Astrocyte (in vitro differentiated cells and primary cell): ENCODE results near the gene PRDX5. TPM values are rescaled to one million over a fixed set of nuclear protein-coding genes. Genes with fewer than 3 reads are reported as not detected.

Source experiments
- DNase-seq: peaks from one replicate; pipeline ENCODE4 v3.0.0-alpha.2; 2010; ENCODE audit warnings: low read depth
- FAIRE-seq: peaks from 2 replicates; lab custom pipeline; 2011; peaks lifted over from hg19 to GRCh38; lab: Jason Lieb, UNC
- H2AFZ ChIP-seq: 2 replicates; pipeline ENCODE4 v1.6.0; 2012; ENCODE audit warnings: low read depth, low read length, inconsistent platforms
- H3K27ac ChIP-seq: 2 replicates; pipeline ENCODE4 v1.5.1; 2011; ENCODE audit warnings: low read depth, low read length, inconsistent platforms
- H3K27me3 ChIP-seq: 2 replicates; pipeline ENCODE4 v1.6.0; 2011; ENCODE audit warnings: low read length, inconsistent platforms; ENCODE audit not compliant: insufficient read depth
- H3K36me3 ChIP-seq: 2 replicates; pipeline ENCODE4 v1.5.1; 2011; ENCODE audit warnings: low read length, inconsistent platforms; ENCODE audit not compliant: insufficient read depth
- H3K4me1 ChIP-seq: 2 replicates; pipeline ENCODE4 v1.5.1; 2011; ENCODE audit warnings: low read length, inconsistent platforms; ENCODE audit not compliant: insufficient read depth
- H3K4me2 ChIP-seq: 2 replicates; pipeline ENCODE4 v1.6.0; 2012; ENCODE audit warnings: low read length, inconsistent platforms
- H3K4me3 ChIP-seq: 2 replicates; pipeline ENCODE4 v1.5.1; 2011; ENCODE audit warnings: low read depth, mild to moderate bottlenecking, low read length, inconsistent platforms; ENCODE audit not compliant: insufficient read depth
- H3K79me2 ChIP-seq: 2 replicates; pipeline ENCODE4 v1.6.0; 2012; ENCODE audit warnings: mild to moderate bottlenecking, low read length, inconsistent platforms; ENCODE audit not compliant: insufficient read depth
- H3K9ac ChIP-seq: 2 replicates; pipeline ENCODE4 v1.6.0; 2012; ENCODE audit warnings: mild to moderate bottlenecking, low read length, inconsistent platforms
- H3K9me3 ChIP-seq: 2 replicates; pipeline ENCODE4 v1.5.1; 2012; ENCODE audit warnings: low read depth, mild to moderate bottlenecking, low read length, inconsistent platforms; ENCODE audit not compliant: insufficient read depth
- H4K20me1 ChIP-seq: 2 replicates; pipeline ENCODE4 v1.6.0; 2012; ENCODE audit warnings: low read length, inconsistent platforms; ENCODE audit not compliant: insufficient read depth
- H3K27ac Mint-ChIP-seq: one replicate; pipeline ENCODE4 v1.8.0; 2021; ENCODE audit warnings: mild to moderate bottlenecking, mixed read lengths; ENCODE audit not compliant: unreplicated experiment
- H3K27me3 Mint-ChIP-seq: one replicate; pipeline ENCODE4 v1.8.0; 2021; ENCODE audit warnings: low read depth, mixed read lengths; ENCODE audit not compliant: unreplicated experiment
- H3K36me3 Mint-ChIP-seq: one replicate; pipeline ENCODE4 v1.8.0; 2021; ENCODE audit warnings: low read depth, mixed read lengths; ENCODE audit not compliant: unreplicated experiment
- H3K4me1 Mint-ChIP-seq: one replicate; pipeline ENCODE4 v1.8.0; 2021; ENCODE audit warnings: low read depth, mixed read lengths; ENCODE audit not compliant: unreplicated experiment
- H3K4me3 Mint-ChIP-seq: one replicate; pipeline ENCODE4 v1.8.0; 2021; ENCODE audit warnings: mild to moderate bottlenecking, moderate library complexity, mixed read lengths; ENCODE audit not compliant: unreplicated experiment
- H3K9me3 Mint-ChIP-seq: one replicate; pipeline ENCODE4 v1.8.0; 2021; ENCODE audit warnings: mild to moderate bottlenecking, mixed read lengths; ENCODE audit not compliant: unreplicated experiment
- EZH2 ChIP-seq: IDR thresholded peaks from 2 replicates; pipeline ENCODE4 v1.6.1; 2012; ENCODE audit warnings: mild to moderate bottlenecking, low read length, inconsistent platforms; ENCODE audit not compliant: insufficient read depth
- total RNA-seq: library from RNA; stranded (reverse); gene quantifications from 2 replicates; pipeline ENCODE4 v1.2.1, GENCODE V29; 2021
- TF ChIP-seq, protein P1 (sequence below): IDR thresholded peaks from 2 replicates; pipeline ENCODE4 v1.5.1; 2011; ENCODE audit warnings: low read depth, mild to moderate bottlenecking, inconsistent platforms, low read length, moderate library complexity; ENCODE audit not compliant: insufficient read depth

Gene PRDX5
- total RNA-seq, 1 donor from 2014 or later, result 243 TPM

DNA sequence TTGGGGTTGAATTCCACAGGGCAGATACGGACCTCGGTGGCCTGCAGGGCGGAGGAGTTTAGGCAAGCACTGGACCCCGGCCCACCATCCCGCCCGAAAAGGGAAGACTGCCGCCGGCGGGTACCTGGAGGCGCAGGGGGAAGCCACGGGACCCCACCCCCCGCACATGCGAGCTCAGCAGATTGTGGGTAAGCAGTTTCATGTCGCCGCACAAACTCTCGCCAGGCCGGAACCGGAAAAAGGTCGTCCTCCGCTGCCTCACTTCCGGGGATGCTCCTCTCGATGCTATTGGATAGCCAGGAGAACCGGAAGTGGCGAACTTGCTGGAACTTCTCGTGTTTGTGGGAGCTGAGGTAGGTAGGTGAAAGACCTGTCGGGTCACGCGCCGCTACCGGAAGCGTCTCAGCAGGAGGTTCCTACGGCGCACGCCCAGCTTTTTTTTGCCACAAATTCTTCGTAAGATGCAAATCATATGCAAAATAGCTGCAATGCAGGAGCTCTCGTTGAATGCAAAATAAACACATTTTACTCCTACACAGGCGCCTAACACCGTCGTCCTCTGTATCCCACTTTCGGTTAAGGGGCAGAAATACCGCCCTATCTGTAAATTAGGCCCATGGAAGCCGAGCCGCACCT, 478 bp upstream of the PRDX5 start, which contains the start of gene TRMT112:
TSS of gene TRMT112 (minus strand) at position 235 of the 636 bp plus-strand sequence. CDS start at position 202, 33 bp downstream.
- peak within 1 kb of the TSS; percentile 95 for H3K27ac Mint-ChIP-seq
- Histone ChIP-seq H3K9me3 (no peaks in the 10 kb centered on the region), H3K9ac (peak within 1 kb of the TSS; percentile 91), H3K27me3 (no peaks in the 10 kb centered on the region), H3K36me3 (peaks cover 3% of the 10 kb centered on the region), H2AFZ (peak within 1 kb of the TSS; percentile 82), H3K4me2 (peak within 1 kb of the TSS; percentile 99), H3K79me2 (peaks cover 28% of the 10 kb centered on the region), H3K27ac (peak within 1 kb of the TSS; percentile 94), H4K20me1 (peaks cover 23% of the 10 kb centered on the region), H3K4me3 (peak within 1 kb of the TSS; percentile 84), H3K4me1 (peaks cover 7% of the 10 kb centered on the region)
- peaks cover 20% of the 10 kb centered on the region for H3K4me1 Mint-ChIP-seq
- H3K4me3 Mint-ChIP-seq, result peak within 1 kb of the TSS; percentile 96
- peaks cover 24% of the 10 kb centered on the region for H3K36me3 Mint-ChIP-seq
- no peak for TF ChIP-seq EZH2
- TF ChIP-seq, protein P1, sequence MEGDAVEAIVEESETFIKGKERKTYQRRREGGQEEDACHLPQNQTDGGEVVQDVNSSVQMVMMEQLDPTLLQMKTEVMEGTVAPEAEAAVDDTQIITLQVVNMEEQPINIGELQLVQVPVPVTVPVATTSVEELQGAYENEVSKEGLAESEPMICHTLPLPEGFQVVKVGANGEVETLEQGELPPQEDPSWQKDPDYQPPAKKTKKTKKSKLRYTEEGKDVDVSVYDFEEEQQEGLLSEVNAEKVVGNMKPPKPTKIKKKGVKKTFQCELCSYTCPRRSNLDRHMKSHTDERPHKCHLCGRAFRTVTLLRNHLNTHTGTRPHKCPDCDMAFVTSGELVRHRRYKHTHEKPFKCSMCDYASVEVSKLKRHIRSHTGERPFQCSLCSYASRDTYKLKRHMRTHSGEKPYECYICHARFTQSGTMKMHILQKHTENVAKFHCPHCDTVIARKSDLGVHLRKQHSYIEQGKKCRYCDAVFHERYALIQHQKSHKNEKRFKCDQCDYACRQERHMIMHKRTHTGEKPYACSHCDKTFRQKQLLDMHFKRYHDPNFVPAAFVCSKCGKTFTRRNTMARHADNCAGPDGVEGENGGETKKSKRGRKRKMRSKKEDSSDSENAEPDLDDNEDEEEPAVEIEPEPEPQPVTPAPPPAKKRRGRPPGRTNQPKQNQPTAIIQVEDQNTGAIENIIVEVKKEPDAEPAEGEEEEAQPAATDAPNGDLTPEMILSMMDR, result no peak
- FAIRE-seq (peak; percentile 98), DNase-seq (peak; percentile 98)
- H3K9me3 Mint-ChIP-seq, result no peaks in the 10 kb centered on the region
- no peaks in the 10 kb centered on the region for H3K27me3 Mint-ChIP-seq

DNA sequence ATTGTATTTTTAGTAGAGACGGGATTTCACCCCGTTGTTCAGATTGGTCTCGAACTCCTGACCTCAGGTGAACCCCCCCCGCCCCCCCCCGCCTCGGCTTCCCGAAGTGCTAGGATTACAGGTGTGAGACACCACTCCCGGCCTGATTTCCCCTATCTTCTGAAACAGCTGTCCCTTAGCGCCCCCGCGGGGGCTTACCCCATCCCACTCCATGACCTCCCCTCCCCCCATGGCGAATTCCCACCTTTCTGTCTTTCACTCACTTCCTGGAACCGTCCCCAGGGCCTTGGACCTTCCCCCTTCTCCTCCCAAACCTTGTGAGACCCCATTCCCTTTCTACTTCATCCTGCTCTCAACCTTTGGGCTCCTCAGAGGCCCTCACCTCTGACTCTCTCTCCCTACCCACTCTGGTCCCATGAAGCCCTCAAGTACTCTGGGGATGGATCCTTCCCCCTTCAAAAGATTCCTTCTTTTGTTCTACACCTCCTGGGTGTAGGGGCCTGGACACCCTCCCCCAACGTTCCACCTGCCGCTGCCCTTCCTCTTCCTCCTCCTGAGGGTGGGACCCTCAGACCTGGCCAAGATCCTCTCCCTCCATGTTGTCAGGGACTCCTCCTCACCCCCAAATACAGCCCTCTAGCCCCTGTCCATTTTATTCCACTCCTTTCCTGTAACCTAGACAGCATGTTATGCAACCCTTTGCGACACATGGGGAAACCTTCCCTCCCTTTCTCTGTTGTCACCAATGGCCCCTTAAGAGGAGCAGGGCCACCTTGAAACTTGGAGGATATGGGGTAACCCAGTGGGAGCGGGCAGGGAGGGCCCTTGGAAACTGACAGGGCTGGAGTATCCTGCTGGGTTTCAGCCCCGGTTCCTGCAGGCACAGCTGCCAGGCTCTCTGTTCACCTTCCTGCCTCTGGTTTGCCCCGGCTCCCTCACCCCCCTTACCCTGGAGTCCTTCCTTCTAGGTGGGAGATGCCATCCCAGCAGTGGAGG, 1.1 kb downstream of the PRDX5 start:
- H4K20me1 ChIP-seq, result peaks cover 28% of the 10 kb centered on the region
- H3K79me2 ChIP-seq, result peaks cover 28% of the 10 kb centered on the region
- H3K4me1 Mint-ChIP-seq, result peaks cover 23% of the 10 kb centered on the region
- H3K27me3 ChIP-seq, result no peaks in the 10 kb centered on the region
- FAIRE-seq, result no peak
- peak overlapping the region; percentile 91 for H3K9ac ChIP-seq
- H3K4me3 ChIP-seq, result peak overlapping the region; percentile 84
- H3K36me3 Mint-ChIP-seq, result peaks cover 22% of the 10 kb centered on the region
- H3K4me3 Mint-ChIP-seq, result peak overlapping the region; percentile 96
- H3K27me3 Mint-ChIP-seq, result no peaks in the 10 kb centered on the region
- H3K9me3 Mint-ChIP-seq, result no peaks in the 10 kb centered on the region
- H3K27ac ChIP-seq, result no peak overlapping the region
- no peak for DNase-seq
- TF ChIP-seq EZH2, result no peak
- TF ChIP-seq, protein P1, result no peak
- no peak overlapping the region for H2AFZ ChIP-seq
- H3K36me3 ChIP-seq, result peaks cover 3% of the 10 kb centered on the region
- H3K4me2 ChIP-seq, result peak overlapping the region; percentile 99
- peaks cover 7% of the 10 kb centered on the region for H3K4me1 ChIP-seq
- H3K27ac Mint-ChIP-seq, result peak overlapping the region; percentile 91
- H3K9me3 ChIP-seq, result no peaks in the 10 kb centered on the region
